HG02870 (cell line): ENCODE measurements around the gene POLD2.
"Not testable (repeated sequence)": the region's sequence is repeated elsewhere in the genome, so short reads cannot be mapped to it uniquely, and the experiment has no call there.

Source experiments
- ATAC-seq: cut with Tn5 transposase; IDR thresholded peaks from one replicate; pipeline ENCODE4 v1.9.1; 2021; ENCODE audit warnings: mild to moderate bottlenecking, moderate library complexity; ENCODE audit not compliant: unreplicated experiment

Gene POLD2

GRCh38 chr7:44139311-44140010 is 16.1 kb upstream of the POLD2 start:
- ATAC-seq, result no peak

- no peak for ATAC-seq
These were observed 15.3 kb upstream of the POLD2 start for GRCh38 chr7:44138698-44139097.

GRCh38 chr7:44136731-44137130 is 13.4 kb upstream of the POLD2 start:
- no peak for ATAC-seq

- ATAC-seq, result no peak
These were observed 11.7 kb upstream of the POLD2 start for GRCh38 chr7:44134943-44135628.

- no peak for ATAC-seq
These were observed 9.9 kb upstream of the POLD2 start for GRCh38 chr7:44133295-44133694.

- no peak for ATAC-seq
These were observed 8.7 kb upstream of the POLD2 start for GRCh38 chr7:44132039-44132438.

- ATAC-seq, result no peak
These were observed 8.1 kb upstream of the POLD2 start for GRCh38 chr7:44131173-44132029.

- ATAC-seq, result no peak
These were observed 5.6 kb upstream of the POLD2 start for GRCh38 chr7:44128721-44129582.

- ATAC-seq, result no peak
These were observed 3.8 kb upstream of the POLD2 start for GRCh38 chr7:44127161-44127560.

- ATAC-seq, result not testable (repeated sequence)
These were observed 3.2 kb upstream of the POLD2 start for GRCh38 chr7:44126574-44126973.

- ATAC-seq, result no peak
These were observed 1.5 kb upstream of the POLD2 start for GRCh38 chr7:44124822-44125202.

GRCh38 chr7:44122529-44122928 is 819 bp downstream of the POLD2 start:
- ATAC-seq, result no peak

GRCh38 chr7:44121761-44122420 is 1.5 kb downstream of the POLD2 start:
- no peak for ATAC-seq

GRCh38 chr7:44120395-44120794 is 3.0 kb downstream of the POLD2 start:
- ATAC-seq, result no peak

- ATAC-seq, result no peak
These were observed 3.4 kb downstream of the POLD2 start for GRCh38 chr7:44119829-44120380.

- no peak for ATAC-seq
These were observed 5.4 kb downstream of the POLD2 start for GRCh38 chr7:44117801-44118429.

- ATAC-seq, result no peak
These were observed 6.3 kb downstream of the POLD2 start for GRCh38 chr7:44116789-44117666.

GRCh38 chr7:44116087-44116788 is 7.1 kb downstream of the POLD2 start:
- no peak for ATAC-seq
